CD14-positive monocyte (primary cell): ENCODE results near the gene ACVRL1. TPM values are rescaled to one million over a fixed set of nuclear protein-coding genes. Genes with fewer than 3 reads are reported as not detected.
A peak's percentile ranks its signal among the peaks of the same experiment; 100 is the strongest.

Experiments used
- DNase-seq, 3 donors: peaks; one replicate each; pipeline ENCODE4 v3.0.0-alpha.2; 2011 to 2022
- H2AFZ ChIP-seq: 2 replicates; pipeline ENCODE4 v1.6.0; 2012; ENCODE audit warnings: mild to moderate bottlenecking, low read depth, low read length, inconsistent platforms; ENCODE audit not compliant: insufficient read depth, poor library complexity, severe bottlenecking
- H3K27ac ChIP-seq, 2 donors: 1 replicate in 1 of 2; 2 replicates in 1 of 2; pipeline ENCODE4 v1.5.1; 2012 to 2013; ENCODE audit warnings: low read length in 2 of 2, control low read depth in 1 of 2, inconsistent platforms in 1 of 2, low read depth in 1 of 2, mild to moderate bottlenecking in 1 of 2
- H3K27me3 ChIP-seq, 2 donors: one replicate each; pipeline versions ENCODE4 v1.6.0 to v1.6.1; 2011 to 2013; ENCODE audit warnings: low read length in 2 of 2; ENCODE audit not compliant: control insufficient read depth in 2 of 2, insufficient read depth in 2 of 2
- H3K36me3 ChIP-seq, 2 donors: replicated peaks in 1 of 2; 1 replicate in 1 of 2; 2 replicates in 1 of 2; pipeline versions ENCODE4 v1.5.1 to v1.6.1; 2012 to 2013; ENCODE audit warnings: low read length in 2 of 2, control low read depth in 1 of 2, inconsistent platforms in 1 of 2, mild to moderate bottlenecking in 1 of 2; ENCODE audit not compliant: insufficient read depth in 2 of 2, control insufficient read depth in 1 of 2
- H3K4me1 ChIP-seq, 2 donors: 1 replicate in 1 of 2; 2 replicates in 1 of 2; pipeline versions ENCODE4 v1.5.1 to v1.6.1; 2012 to 2013; ENCODE audit warnings: low read length in 2 of 2, control low read depth in 1 of 2, inconsistent platforms in 1 of 2, mild to moderate bottlenecking in 1 of 2, moderate library complexity in 1 of 2; ENCODE audit not compliant: insufficient read depth in 2 of 2, control insufficient read depth in 1 of 2
- H3K4me2 ChIP-seq: replicated peaks from 2 replicates; pipeline ENCODE3; 2012; ENCODE audit warnings: low read length, moderate library complexity, mild to moderate bottlenecking; ENCODE audit not compliant: poor library complexity, severe bottlenecking; ENCODE audit errors: extremely low read depth
- H3K4me3 ChIP-seq, 3 experiments: fragments of 200-600 bp in 1 of 3; sonication (generic) in 1 of 3; replicated peaks in 1 of 3; 1 replicate in 2 of 3; 2 replicates in 1 of 3; pipeline ENCODE4 v1.5.1; 2011 to 2013; ENCODE audit warnings: low read length in 3 of 3, mild to moderate bottlenecking in 3 of 3, control low read depth in 2 of 3, low read depth in 2 of 3, inconsistent platforms in 1 of 3, moderate library complexity in 1 of 3
- H3K79me2 ChIP-seq: 2 replicates; pipeline ENCODE4 v1.6.0; 2012; ENCODE audit warnings: mild to moderate bottlenecking, control low read depth, inconsistent platforms, low read length, moderate library complexity; ENCODE audit not compliant: insufficient read depth
- H3K9ac ChIP-seq: 2 replicates; pipeline ENCODE4 v1.6.0; 2017; ENCODE audit warnings: low read length, mild to moderate bottlenecking; ENCODE audit not compliant: insufficient read depth, poor library complexity, severe bottlenecking
- H3K9me3 ChIP-seq, 2 donors: replicated peaks in 1 of 2; 1 replicate in 1 of 2; 2 replicates in 1 of 2; pipeline versions ENCODE4 v1.5.1 to v1.6.1; 2012 to 2013; ENCODE audit warnings: low read length in 2 of 2, control low read depth in 1 of 2; ENCODE audit not compliant: control insufficient read depth in 1 of 2, insufficient read depth in 1 of 2
- H4K20me1 ChIP-seq: 2 replicates; pipeline ENCODE4 v1.6.0; 2012; ENCODE audit warnings: mild to moderate bottlenecking, low read length, control low read depth, moderate library complexity; ENCODE audit not compliant: insufficient read depth
- H3K27ac Mint-ChIP-seq, 7 donors: one replicate each; pipeline ENCODE4 v1.8.0; 2020; ENCODE audit warnings: mild to moderate bottlenecking in 7 of 7, mixed read lengths in 7 of 7, moderate library complexity in 6 of 7, inconsistent platforms in 2 of 7
- H3K27me3 Mint-ChIP-seq, 3 donors: one replicate each; pipeline ENCODE4 v1.8.0; 2021 to 2022; ENCODE audit warnings: low read depth in 3 of 3, mild to moderate bottlenecking in 3 of 3, mixed read lengths in 3 of 3, moderate library complexity in 3 of 3, inconsistent platforms in 1 of 3
- H3K36me3 Mint-ChIP-seq, 2 donors: one replicate each; pipeline ENCODE4 v1.8.0; 2020; ENCODE audit warnings: mixed read lengths in 2 of 2, inconsistent platforms in 1 of 2, mild to moderate bottlenecking in 1 of 2
- H3K4me1 Mint-ChIP-seq: one replicate; pipeline ENCODE4 v1.8.0; 2020; ENCODE audit warnings: mild to moderate bottlenecking, mixed read lengths
- H3K4me3 Mint-ChIP-seq, 2 donors: one replicate each; pipeline ENCODE4 v1.8.0; 2020; ENCODE audit warnings: mild to moderate bottlenecking in 2 of 2, mixed read lengths in 2 of 2, moderate library complexity in 1 of 2
- H3K9me3 Mint-ChIP-seq, 7 donors: one replicate each; pipeline ENCODE4 v1.8.0; 2020 to 2022; ENCODE audit warnings: mixed read lengths in 7 of 7, mild to moderate bottlenecking in 6 of 7, moderate library complexity in 6 of 7, inconsistent platforms in 2 of 7
- WGBS: methylation state at CpG from one replicate; pipeline ENCODE4 v1.1.5; 2013; ENCODE audit warnings: missing lambda C conversion rate; ENCODE audit not compliant: insufficient coverage; 5-methylcytosine and 5-hydroxymethylcytosine counted together
- intact Hi-C, 2 donors: fragments of 100-400 bp; cut with micrococcal nuclease; formaldehyde crosslinking; loops; one replicate each; pipeline versions ENCODE4 v1.15.0 to v1.15.1; 2023
- polyA plus RNA-seq, 3 donors: library from polyadenylated mRNA; depleted of rRNA in 1 of 3; unstranded in 2 of 3; stranded (reverse) in 1 of 3; fragments of 300-500 nt in 2 of 3; fragments of >200 nt in 1 of 3; fragmentation: Illumina TruSeq in 2 of 3; gene quantifications; 1 replicate in 2 of 3; 2 replicates in 1 of 3; pipeline ENCODE4 v1.2.3, GENCODE V29; 2012 to 2021
- TF ChIP-seq, protein P1 (sequence below): fragments of 200-600 bp; IDR thresholded peaks from one replicate; pipeline ENCODE4 v1.8.0; 2022; ENCODE audit warnings: antibody characterized with exemption, mild to moderate bottlenecking

Gene ACVRL1
- polyA plus RNA-seq, 3 donors = 1.5 to 3.6 (median 2.0) TPM

DNA sequence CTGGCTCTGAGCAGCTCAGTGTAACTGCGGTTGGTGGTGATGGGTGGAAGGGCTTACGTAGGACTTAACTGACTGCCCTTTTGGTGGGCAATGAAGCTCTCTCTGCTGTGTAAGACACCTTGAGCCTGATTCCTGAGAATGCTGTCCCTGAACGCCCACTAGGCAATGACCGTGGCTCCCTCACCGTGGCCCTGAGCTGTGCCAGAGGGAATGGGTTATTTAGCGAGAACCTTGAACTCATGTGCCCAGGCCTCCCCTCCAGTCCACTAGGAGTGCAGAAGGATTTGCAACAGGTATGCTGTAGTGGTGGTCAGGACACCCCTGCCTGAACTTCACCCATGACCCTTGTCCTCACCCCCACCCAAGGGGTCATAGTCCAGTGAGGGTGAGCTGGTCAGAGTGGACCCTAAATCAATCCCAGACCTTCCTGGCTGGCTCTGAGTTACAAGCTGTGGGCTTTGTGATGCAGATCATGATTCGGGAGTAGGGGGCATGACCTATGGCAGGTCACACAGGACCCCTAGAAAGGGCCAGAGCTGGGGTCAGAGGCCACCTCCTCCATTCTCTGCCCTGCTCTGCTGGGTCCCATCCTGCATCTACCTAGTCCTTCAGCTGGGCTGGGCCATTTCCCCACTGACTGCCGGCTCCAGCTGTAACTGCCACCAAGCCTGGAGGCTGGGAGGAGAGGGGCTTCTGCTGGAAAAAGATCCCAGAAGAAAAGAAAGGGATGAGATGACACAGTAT is 33.9 kb upstream of the ACVRL1 start:
- no peaks in the 10 kb centered on the region for H3K36me3 ChIP-seq
- H3K4me1 ChIP-seq = peaks cover 50 to 52% of the 10 kb centered on the region in 2 donors
- Mint-ChIP-seq H3K4me3 (no peak overlapping the region), H3K9me3 (peaks cover 0 to 3% (median 0%) of the 10 kb centered on the region in 7 donors), H3K27me3 (peaks cover 6 to 19% (median 17%) of the 10 kb centered on the region in 3 donors), H3K4me1 (peaks cover 58% of the 10 kb centered on the region), H3K27ac (peak overlapping the region in 1 of 7 donors; percentile 50), H3K36me3 (peaks cover 6 to 7% of the 10 kb centered on the region in 2 donors)
- H3K9me3 ChIP-seq = no peaks in the 10 kb centered on the region
- no peaks in the 10 kb centered on the region for H4K20me1 ChIP-seq
- H3K79me2 ChIP-seq = no peaks in the 10 kb centered on the region
- no peak overlapping the region for H3K27ac ChIP-seq
- no peak overlapping the region for H2AFZ ChIP-seq
- H3K9ac ChIP-seq = no peak overlapping the region
- intact Hi-C loops = loop anchor here (5.0 to 10.0 kb wide), 3 partner anchors 51 to 449 kb away; partner anchors contain the start of gene SLC4A8 (in 1 of the 2)
- no peak for DNase-seq
- H3K4me2 ChIP-seq = no peak overlapping the region
- TF ChIP-seq, protein P1, sequence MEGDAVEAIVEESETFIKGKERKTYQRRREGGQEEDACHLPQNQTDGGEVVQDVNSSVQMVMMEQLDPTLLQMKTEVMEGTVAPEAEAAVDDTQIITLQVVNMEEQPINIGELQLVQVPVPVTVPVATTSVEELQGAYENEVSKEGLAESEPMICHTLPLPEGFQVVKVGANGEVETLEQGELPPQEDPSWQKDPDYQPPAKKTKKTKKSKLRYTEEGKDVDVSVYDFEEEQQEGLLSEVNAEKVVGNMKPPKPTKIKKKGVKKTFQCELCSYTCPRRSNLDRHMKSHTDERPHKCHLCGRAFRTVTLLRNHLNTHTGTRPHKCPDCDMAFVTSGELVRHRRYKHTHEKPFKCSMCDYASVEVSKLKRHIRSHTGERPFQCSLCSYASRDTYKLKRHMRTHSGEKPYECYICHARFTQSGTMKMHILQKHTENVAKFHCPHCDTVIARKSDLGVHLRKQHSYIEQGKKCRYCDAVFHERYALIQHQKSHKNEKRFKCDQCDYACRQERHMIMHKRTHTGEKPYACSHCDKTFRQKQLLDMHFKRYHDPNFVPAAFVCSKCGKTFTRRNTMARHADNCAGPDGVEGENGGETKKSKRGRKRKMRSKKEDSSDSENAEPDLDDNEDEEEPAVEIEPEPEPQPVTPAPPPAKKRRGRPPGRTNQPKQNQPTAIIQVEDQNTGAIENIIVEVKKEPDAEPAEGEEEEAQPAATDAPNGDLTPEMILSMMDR = no peak
- H3K27me3 ChIP-seq = peaks cover 0 to 12% of the 10 kb centered on the region in 2 donors
- H3K4me3 ChIP-seq = no peak overlapping the region
- WGBS = 100% methylated on average over 2 of the region's 8 CpGs

DNA sequence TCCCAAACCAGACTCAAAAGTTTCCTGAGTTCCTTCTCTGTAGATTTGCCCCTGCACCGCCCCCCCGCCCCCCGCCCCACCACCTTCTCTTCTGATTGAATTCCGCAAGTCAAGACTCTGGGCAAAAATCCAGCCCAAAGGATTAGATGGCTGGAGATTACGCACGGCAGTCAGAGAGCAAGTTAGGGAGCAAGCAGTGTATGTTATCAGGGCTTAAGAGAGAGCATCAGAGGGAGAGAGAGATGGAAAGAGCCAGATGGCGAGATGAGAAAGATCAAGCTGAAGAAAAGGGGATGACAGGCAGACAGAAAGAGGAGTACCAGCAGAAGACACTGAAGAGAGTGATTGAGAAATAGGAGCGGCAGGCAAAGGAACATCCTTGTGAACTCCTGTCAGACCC is 33.3 kb upstream of the ACVRL1 start:
- Histone ChIP-seq H3K9me3 (no peaks in the 10 kb centered on the region), H3K36me3 (no peaks in the 10 kb centered on the region), H2AFZ (peak overlapping the region; percentile 50), H4K20me1 (no peaks in the 10 kb centered on the region), H3K27ac (no peak overlapping the region), H3K79me2 (no peaks in the 10 kb centered on the region), H3K9ac (no peak overlapping the region), H3K27me3 (peaks cover 0 to 6% of the 10 kb centered on the region in 2 donors), H3K4me3 (no peak overlapping the region), H3K4me1 (peaks cover 45 to 46% of the 10 kb centered on the region in 2 donors), H3K4me2 (no peak overlapping the region)
- TF ChIP-seq, protein P1 = no peak
- Mint-ChIP-seq H3K4me3 (no peak overlapping the region), H3K36me3 (peaks cover under 1 to 2% of the 10 kb centered on the region in 2 donors), H3K27ac (no peak overlapping the region), H3K27me3 (peaks cover 1 to 13% (median 12%) of the 10 kb centered on the region in 3 donors), H3K9me3 (peaks cover 0 to 3% (median 0%) of the 10 kb centered on the region in 7 donors), H3K4me1 (peaks cover 52% of the 10 kb centered on the region)
- no peak for DNase-seq
- intact Hi-C loops = loop anchor here (5.0 to 10.0 kb wide), 3 partner anchors 52 to 449 kb away; partner anchors contain the start of gene SLC4A8 (in 1 of the 2)
- 28% methylated on average over 4 of the region's 8 CpGs for WGBS
